LHCN-M2 (cell line): ENCODE data around the gene MRI1. TPM values are rescaled to one million over a fixed set of nuclear protein-coding genes. Genes with fewer than 3 reads are reported as not detected.
"Not testable (repeated sequence)": the region's sequence is repeated elsewhere in the genome, so short reads cannot be mapped to it uniquely, and the experiment has no call there.

Experiments
- DNase-seq: peaks from one replicate; pipeline ENCODE4 v3.0.0-alpha.2; 2012; ENCODE audit warnings: low read depth
- total RNA-seq: library from RNA; depleted of rRNA; stranded (reverse); fragments of >200 nt; gene quantifications from 2 replicates; pipeline ENCODE4 v1.2.3, GENCODE V29; 2014

The MRI1 gene
- total RNA-seq, 1 experiment from 2014 or later: 38.7 TPM

- DNase-seq: no peak
Measured at GRCh38 chr19:13758795-13759194, 5.5 kb upstream of the MRI1 start.

GRCh38 chr19:13761423-13761822 lies 2.9 kb upstream of the MRI1 start:
- DNase-seq: no peak

- DNase-seq: no peak
Measured at GRCh38 chr19:13762635-13763235, 1.6 kb upstream of the MRI1 start.

- DNase-seq: no peak
Measured at GRCh38 chr19:13763265-13763664, 1.1 kb upstream of the MRI1 start.

- no peak for DNase-seq
Measured at GRCh38 chr19:13764821-13765394, 586 bp downstream of the MRI1 start.

GRCh38 chr19:13765395-13766094 lies 1.2 kb downstream of the MRI1 start:
- no peak for DNase-seq

GRCh38 chr19:13766095-13766481 lies 1.8 kb downstream of the MRI1 start:
- no peak for DNase-seq

- no peak for DNase-seq
Measured at GRCh38 chr19:13768510-13768909, 4.2 kb downstream of the MRI1 start.

GRCh38 chr19:13770013-13770635 lies 5.8 kb downstream of the MRI1 start:
- no peak for DNase-seq

GRCh38 chr19:13774217-13775191 lies 10.2 kb downstream of the MRI1 start, which contains the start of gene C19orf53:
Gene C19orf53, plus strand, starts transcription at chr19:13774456. Its CDS starts 22 bp downstream, at chr19:13774478.
- peak; percentile 91 for DNase-seq

- DNase-seq: no peak
Measured at GRCh38 chr19:13778398-13778797, 14.1 kb downstream of the MRI1 start.

- no peak for DNase-seq
Measured at GRCh38 chr19:13778847-13779246, 14.5 kb downstream of the MRI1 start.

GRCh38 chr19:13779794-13780193 lies 15.5 kb downstream of the MRI1 start:
- DNase-seq: not testable (repeated sequence)

GRCh38 chr19:13781547-13781946 lies 17.2 kb downstream of the MRI1 start:
- DNase-seq: peak; percentile 68

- no peak for DNase-seq
Measured at GRCh38 chr19:13782537-13782936, 18.2 kb downstream of the MRI1 start.

GRCh38 chr19:13783565-13784500 lies 19.5 kb downstream of the MRI1 start:
- DNase-seq: no peak

GRCh38 chr19:13784731-13785452 lies 20.6 kb downstream of the MRI1 start:
- DNase-seq: peak; percentile 58

- no peak for DNase-seq
Measured at GRCh38 chr19:13788991-13789390, 24.7 kb downstream of the MRI1 start.

- no peak for DNase-seq
Measured at GRCh38 chr19:13790354-13790753, 26.0 kb downstream of the MRI1 start.
